IPS-NIHi7 (cell line): Measurements from ENCODE around the gene PCGF5.
"Not testable (repeated sequence)": the region's sequence is repeated elsewhere in the genome, so short reads cannot be mapped to it uniquely, and the experiment has no call there.

ENCODE experiments used
- DNase-seq: peaks from one replicate; pipeline ENCODE4 v3.0.0; 2012; ENCODE audit warnings: mixed read lengths; ENCODE audit errors: extremely low spot score

The PCGF5 gene

GRCh38 chr10:91284486-91285090 lies 64.1 kb downstream of the PCGF5 start:
- DNase-seq = no peak

GRCh38 chr10:91286572-91286971 lies 66.1 kb downstream of the PCGF5 start:
- DNase-seq = no peak

- DNase-seq = no peak
These were observed 66.8 kb downstream of the PCGF5 start for GRCh38 chr10:91287276-91287675.

- DNase-seq = no peak
These were observed 67.4 kb downstream of the PCGF5 start for GRCh38 chr10:91287912-91288311.

GRCh38 chr10:91289305-91289704 lies 68.8 kb downstream of the PCGF5 start:
- DNase-seq = no peak

GRCh38 chr10:91290607-91291006 lies 70.1 kb downstream of the PCGF5 start:
- DNase-seq = no peak

GRCh38 chr10:91294134-91294906 lies 73.9 kb downstream of the PCGF5 start:
- no peak for DNase-seq

- no peak for DNase-seq
These were observed 74.9 kb downstream of the PCGF5 start for GRCh38 chr10:91295346-91295745.

GRCh38 chr10:91296471-91296870 lies 76.0 kb downstream of the PCGF5 start:
- DNase-seq = peak; percentile 64

- peak; percentile 90 for DNase-seq
These were observed 77.9 kb downstream of the PCGF5 start for GRCh38 chr10:91298224-91298871.

GRCh38 chr10:91299999-91300575 lies 79.6 kb downstream of the PCGF5 start:
- no peak for DNase-seq

GRCh38 chr10:91302946-91303345 lies 82.5 kb downstream of the PCGF5 start:
- not testable (repeated sequence) for DNase-seq

GRCh38 chr10:91305979-91306378 lies 85.5 kb downstream of the PCGF5 start:
- not testable (repeated sequence) for DNase-seq

GRCh38 chr10:91307489-91307888 lies 87.0 kb downstream of the PCGF5 start:
- no peak for DNase-seq

- no peak for DNase-seq
These were observed 89.2 kb downstream of the PCGF5 start for GRCh38 chr10:91309711-91310110.

- DNase-seq = no peak
These were observed 91.3 kb downstream of the PCGF5 start for GRCh38 chr10:91311601-91312381.

- DNase-seq = no peak
These were observed 91.9 kb downstream of the PCGF5 start for GRCh38 chr10:91312382-91312733.

- no peak for DNase-seq
These were observed 93.5 kb downstream of the PCGF5 start for GRCh38 chr10:91313796-91314485.

GRCh38 chr10:91316486-91316885 lies 96.0 kb downstream of the PCGF5 start:
- DNase-seq = no peak

GRCh38 chr10:91317541-91317940 lies 97.1 kb downstream of the PCGF5 start:
- DNase-seq = no peak

- no peak for DNase-seq
These were observed 98.9 kb downstream of the PCGF5 start for GRCh38 chr10:91319336-91319735.
